Ovary (tissue), 9 donors: ENCODE measurements around the gene CRPPA. TPM values are rescaled to one million over a fixed set of nuclear protein-coding genes. Genes with fewer than 3 reads are reported as not detected.

ENCODE experiments used
- DNase-seq, 5 donors: peaks; one replicate each; pipeline ENCODE4 v3.0.0-alpha.2; 2019 to 2020
- H3K27ac ChIP-seq, 2 donors: fragments of 200-600 bp; one replicate each; pipeline versions ENCODE4 v1.5.1 to v1.8.0; 2019 to 2022
- H3K27me3 ChIP-seq: fragments of 200-600 bp; one replicate; pipeline ENCODE4 v1.8.0; 2022
- H3K36me3 ChIP-seq: fragments of 200-600 bp; sonication (generic); one replicate; pipeline ENCODE4 v1.5.1; 2019
- H3K4me1 ChIP-seq: one replicate; pipeline ENCODE4 v1.8.1; 2013; ENCODE audit warnings: mild to moderate bottlenecking, moderate library complexity; ENCODE audit not compliant: insufficient read depth
- H3K4me3 ChIP-seq: fragments of 200-600 bp; sonication (generic); one replicate; pipeline ENCODE4 v1.5.1; 2017
- H3K9me3 ChIP-seq, 2 donors: fragments of 200-600 bp in 1 of 2; sonication (generic) in 1 of 2; one replicate each; pipeline versions ENCODE4 v1.5.1 to v1.8.1; 2013 to 2019; ENCODE audit warnings: mild to moderate bottlenecking in 1 of 2, moderate library complexity in 1 of 2
- EP300 ChIP-seq: sonication (generic); formaldehyde crosslinking; IDR thresholded peaks from one replicate; pipeline ENCODE4 v1.6.1; 2017; ENCODE audit warnings: antibody characterized with exemption
- POLR2A ChIP-seq: fragments of 450-650 bp; IDR thresholded peaks from one replicate; pipeline ENCODE4 v1.6.1; 2017; ENCODE audit warnings: antibody characterized with exemption, mild to moderate bottlenecking, moderate library complexity
- WGBS, 3 donors: extraction: QIAGEN DNeasy Blood & Tissue Kit in 1 of 3; methylation state at CpG; one replicate each; pipeline versions ENCODE4 v1.1.5 to v1.1.7; 2013 to 2017; 5-methylcytosine and 5-hydroxymethylcytosine counted together
- intact Hi-C, 4 donors: fragments of 100-400 bp; cut with DNase I; formaldehyde crosslinking; loops; one replicate each; pipeline versions ENCODE4 v1.11.0 to v1.15.1; 2022 to 2023
- polyA plus RNA-seq, 2 donors: library from polyadenylated mRNA; stranded (reverse); fragments of 200-250 nt in 1 of 2; fragments of 350-450 nt in 1 of 2; fragmentation: Illumina TruSeq in 1 of 2; extraction: RNeasy Lipid Tissue Mini Kit (QIAGEN cat#74804) in 1 of 2; gene quantifications; one replicate each; pipeline ENCODE4 v1.2.3, GENCODE V29; 2013 to 2014
- total RNA-seq, 7 donors: library from RNA; depleted of rRNA in 2 of 7; stranded (reverse); fragments of >200 nt in 2 of 7; fragmentation: NEBNext Ultra II Directional in 3 of 7; extraction: Animal tissue kit (Norgen Biotek cat#: 25700) in 3 of 7; gene quantifications; one replicate each; pipeline versions ENCODE4 v1.1.0 to v1.2.4, GENCODE V29; 2016 to 2023
- TF ChIP-seq, protein P1 (sequence below), 3 donors: fragments of 450-650 bp in 2 of 3; fragments of 200-600 bp in 1 of 3; IDR thresholded peaks; one replicate each; pipeline versions ENCODE4 v1.5.1 to v1.8.0; 2016 to 2022; ENCODE audit warnings: antibody characterized with exemption in 3 of 3, mild to moderate bottlenecking in 1 of 3
- donor health status: DM: no; HTN: no; CAD: no; lungs with moderate emphysema.
- donor health status: DM: no; HTN: no; CAD: no.
- donor health status: Bipolar disorder and iron deficiency.
- donor health status: DM: yes; HTN: yes; CAD: no.
- donor health status: DM: no; HTN: no; CAD: no.
- donor health status: DM: yes; HTN: yes; CAD: no.

CRPPA gene
- total and polyA plus RNA-seq, 9 donors: 0.68 to 5.2 (median 3.2) TPM

DNA sequence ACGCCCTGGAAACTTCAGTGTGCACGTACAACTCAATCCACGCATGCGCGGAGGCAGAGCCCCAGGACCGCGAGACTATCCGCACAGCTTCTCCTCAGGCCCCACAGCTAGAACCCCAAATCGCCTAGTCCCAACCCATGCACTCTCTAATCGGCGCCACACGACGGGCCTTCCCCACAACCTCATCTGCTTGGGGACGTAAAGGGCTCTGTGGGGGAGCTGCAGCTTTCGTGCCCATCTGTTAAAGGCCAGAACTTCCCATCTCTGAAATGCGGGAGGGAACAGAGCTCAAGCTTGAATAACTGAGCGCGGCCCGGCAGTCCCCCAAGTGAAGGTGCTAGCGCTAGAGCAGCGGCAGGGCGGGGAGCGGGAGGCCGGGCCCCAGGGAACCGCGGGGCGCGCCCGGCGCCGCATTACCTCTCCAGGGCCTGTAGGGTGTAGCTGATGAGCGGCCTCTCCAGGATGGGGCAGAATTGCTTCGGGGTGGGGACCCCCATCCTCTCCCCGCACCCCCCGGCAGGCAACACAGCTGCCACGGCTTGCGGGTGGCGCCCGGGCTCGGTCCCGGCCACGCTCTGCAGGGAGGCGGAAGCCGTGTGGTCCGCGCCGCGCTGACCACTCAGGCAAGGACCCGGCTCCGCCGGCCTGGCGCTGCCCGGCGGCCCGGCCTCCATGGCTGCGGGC is 547 bp downstream of the CRPPA start:
- Histone ChIP-seq H3K4me1 (no peaks in the 10 kb centered on the region), H3K36me3 (no peaks in the 10 kb centered on the region), H3K9me3 (no peaks in the 10 kb centered on the region), H3K27ac (peak overlapping the region; percentile 97 to 98), H3K4me3 (peak overlapping the region; percentile 53), H3K27me3 (no peaks in the 10 kb centered on the region)
- intact Hi-C loops: no loop called here
- TF ChIP-seq, protein P1, sequence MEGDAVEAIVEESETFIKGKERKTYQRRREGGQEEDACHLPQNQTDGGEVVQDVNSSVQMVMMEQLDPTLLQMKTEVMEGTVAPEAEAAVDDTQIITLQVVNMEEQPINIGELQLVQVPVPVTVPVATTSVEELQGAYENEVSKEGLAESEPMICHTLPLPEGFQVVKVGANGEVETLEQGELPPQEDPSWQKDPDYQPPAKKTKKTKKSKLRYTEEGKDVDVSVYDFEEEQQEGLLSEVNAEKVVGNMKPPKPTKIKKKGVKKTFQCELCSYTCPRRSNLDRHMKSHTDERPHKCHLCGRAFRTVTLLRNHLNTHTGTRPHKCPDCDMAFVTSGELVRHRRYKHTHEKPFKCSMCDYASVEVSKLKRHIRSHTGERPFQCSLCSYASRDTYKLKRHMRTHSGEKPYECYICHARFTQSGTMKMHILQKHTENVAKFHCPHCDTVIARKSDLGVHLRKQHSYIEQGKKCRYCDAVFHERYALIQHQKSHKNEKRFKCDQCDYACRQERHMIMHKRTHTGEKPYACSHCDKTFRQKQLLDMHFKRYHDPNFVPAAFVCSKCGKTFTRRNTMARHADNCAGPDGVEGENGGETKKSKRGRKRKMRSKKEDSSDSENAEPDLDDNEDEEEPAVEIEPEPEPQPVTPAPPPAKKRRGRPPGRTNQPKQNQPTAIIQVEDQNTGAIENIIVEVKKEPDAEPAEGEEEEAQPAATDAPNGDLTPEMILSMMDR (IDR thresholded peaks at IDR 0.05): peak in 1 of 3 donors; percentile 24
- TF ChIP-seq POLR2A (peak; percentile 80), EP300 (no peak)
- WGBS, 3 donors: 0 to 1% (median 0%) methylated on average over 23 to 56 of the region's 56 CpGs
- DNase-seq: peak; percentile 86 to 91 (median 89)

DNA sequence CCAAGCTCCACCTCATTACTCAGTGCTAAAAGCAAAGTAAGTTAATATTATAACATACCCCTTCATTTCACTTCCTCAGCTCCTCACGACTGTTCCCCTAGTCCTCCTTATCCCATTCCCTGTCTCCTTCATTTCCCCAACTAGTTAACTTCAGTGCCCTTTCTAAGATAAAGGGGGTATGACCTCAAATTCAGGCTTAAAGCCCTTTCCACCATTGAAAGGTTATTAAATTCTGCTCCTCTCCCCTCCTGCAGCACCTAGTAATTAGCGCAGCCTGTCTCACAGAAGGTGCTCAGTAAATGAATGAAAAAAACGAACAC is 1.0 kb downstream of the CRPPA start:
- Histone ChIP-seq H3K4me1 (no peaks in the 10 kb centered on the region), H3K27me3 (no peaks in the 10 kb centered on the region), H3K4me3 (peak overlapping the region; percentile 53), H3K9me3 (no peaks in the 10 kb centered on the region), H3K27ac (peak overlapping the region in 1 of 2 donors; percentile 98), H3K36me3 (no peaks in the 10 kb centered on the region)
- 0 to 1% (median 1%) methylated on average over 3 of the region's 3 CpGs for WGBS, 3 donors
- DNase-seq: no peak
- intact Hi-C loops: no loop called here
- TF ChIP-seq POLR2A: no peak

DNA sequence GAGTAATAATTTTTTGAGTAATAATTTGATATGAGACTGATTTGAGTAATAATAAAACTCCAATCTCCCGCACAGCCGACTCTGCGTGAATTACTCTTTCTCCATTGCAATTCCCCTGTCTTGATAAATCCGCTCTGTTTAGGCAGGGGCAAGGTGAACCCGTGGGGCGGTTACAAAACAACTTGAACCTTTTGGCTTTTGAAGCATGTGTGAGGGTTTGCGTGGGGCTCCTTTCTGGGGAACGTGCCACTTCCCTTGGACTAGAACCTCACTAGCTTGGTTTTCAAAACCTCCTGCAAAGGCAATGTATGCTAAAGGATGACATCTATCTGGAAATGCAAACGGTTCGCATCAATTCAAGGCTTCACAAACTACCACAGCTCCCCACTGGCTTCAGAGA is 1.5 kb downstream of the CRPPA start:
- Histone ChIP-seq H3K9me3 (no peaks in the 10 kb centered on the region), H3K27me3 (no peaks in the 10 kb centered on the region), H3K27ac (peak overlapping the region in 1 of 2 donors; percentile 98), H3K4me1 (no peaks in the 10 kb centered on the region), H3K36me3 (no peaks in the 10 kb centered on the region), H3K4me3 (no peak overlapping the region)
- no peak for DNase-seq
- TF ChIP-seq POLR2A: no peak
- intact Hi-C loops: no loop called here
- WGBS, 3 donors: 64 to 68% (median 68%) methylated on average over 10 of the region's 10 CpGs

DNA sequence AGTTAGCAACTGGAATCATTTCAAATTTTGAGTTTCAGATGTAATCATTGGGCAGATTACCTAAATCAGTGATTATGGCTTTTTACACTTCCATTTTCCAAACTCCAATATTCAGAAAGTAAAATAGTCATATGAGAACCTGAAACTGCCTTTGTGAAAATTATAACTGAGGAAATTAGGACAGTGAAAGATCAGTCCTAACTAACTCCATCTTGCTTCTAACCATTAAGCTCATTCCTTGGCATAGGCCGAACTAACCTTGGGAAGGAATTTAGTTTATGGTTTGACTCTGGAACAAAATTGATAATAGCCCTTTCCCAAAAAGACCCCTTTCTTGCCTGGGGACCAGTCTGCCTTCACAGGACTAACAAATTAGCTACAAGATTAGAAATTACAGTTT is 2.2 kb downstream of the CRPPA start:
- Histone ChIP-seq H3K4me1 (no peaks in the 10 kb centered on the region), H3K27me3 (no peaks in the 10 kb centered on the region), H3K27ac (no peak overlapping the region), H3K4me3 (no peak overlapping the region), H3K36me3 (no peaks in the 10 kb centered on the region), H3K9me3 (no peaks in the 10 kb centered on the region)
- no peak for TF ChIP-seq POLR2A
- TF ChIP-seq EP300: no peak
- TF ChIP-seq, protein P1 (IDR thresholded peaks at IDR 0.05): no peak
- 93 to 100% (median 97%) methylated on average over 1 of the region's 1 CpG for WGBS, 3 donors
- intact Hi-C loops: no loop called here
- no peak for DNase-seq

DNA sequence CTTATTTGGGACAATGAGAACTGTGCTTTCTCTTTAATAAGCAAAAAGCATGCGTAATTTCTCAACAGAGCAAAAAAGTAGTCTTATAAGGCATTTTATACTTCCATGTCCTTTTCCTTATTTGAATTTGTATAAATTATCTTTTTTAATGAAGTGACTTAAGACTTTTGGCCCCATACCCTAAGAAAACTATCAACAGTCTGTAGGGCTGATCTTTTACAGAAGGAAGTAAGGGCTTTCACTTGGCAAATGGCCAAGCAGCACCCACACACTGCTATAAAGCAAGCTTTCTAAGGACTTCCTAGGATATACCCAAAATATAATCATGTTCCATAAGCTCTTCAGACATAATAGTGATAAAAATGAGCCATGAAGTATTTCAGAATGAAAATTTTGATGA is 3.4 kb downstream of the CRPPA start:
- Histone ChIP-seq H3K27ac (no peak overlapping the region), H3K9me3 (no peaks in the 10 kb centered on the region), H3K27me3 (no peaks in the 10 kb centered on the region), H3K4me1 (no peaks in the 10 kb centered on the region), H3K36me3 (no peaks in the 10 kb centered on the region), H3K4me3 (no peak overlapping the region)
- DNase-seq: no peak
- 48 to 95% (median 53%) methylated on average over 1 of the region's 1 CpG for WGBS, 3 donors
- intact Hi-C loops: no loop called here
- TF ChIP-seq POLR2A (no peak), EP300 (no peak)
- TF ChIP-seq, protein P1 (IDR thresholded peaks at IDR 0.05): no peak
